Measurements from ENCODE around the gene FKBP10. TPM values are rescaled to one million over a fixed set of nuclear protein-coding genes. Genes with fewer than 3 reads are reported as not detected.

FKBP10 gene
- total RNA-seq, 2 donors from 2014 or later: 0.64 to 0.74 TPM

GRCh38 chr17:41860254-41860931 is 47.6 kb downstream of the FKBP10 start:
- ATAC-seq: no peak
- Mint-ChIP-seq H3K27ac (no peak overlapping the region), H3K4me1 (ENCODE audit: low read depth in 2 of 2) (peaks cover 12 to 13% of the 10 kb centered on the region in 2 donors), H3K36me3 (no peaks in the 10 kb centered on the region), H3K27me3 (no peaks in the 10 kb centered on the region), H3K4me3 (no peak overlapping the region), H3K9me3 (no peaks in the 10 kb centered on the region)
- no peak for DNase-seq (ENCODE audit: low spot score)

GRCh38 chr17:41863074-41863848 is 50.5 kb downstream of the FKBP10 start:
- peaks cover 10 to 16% of the 10 kb centered on the region in 2 donors for H3K4me1 Mint-ChIP-seq (ENCODE audit: low read depth in 2 of 2)
- H3K27me3 Mint-ChIP-seq: no peaks in the 10 kb centered on the region
- ATAC-seq: no peak

GRCh38 chr17:41864498-41864835 is 51.7 kb downstream of the FKBP10 start:
- ATAC-seq: no peak
- Mint-ChIP-seq H3K9me3 (no peaks in the 10 kb centered on the region), H3K27me3 (no peaks in the 10 kb centered on the region), H3K36me3 (peaks cover 10% of the 10 kb centered on the region), H3K4me1 (ENCODE audit: low read depth in 2 of 2) (peaks cover 10 to 16% of the 10 kb centered on the region in 2 donors), H3K27ac (no peak overlapping the region), H3K4me3 (no peak overlapping the region)
- DNase-seq (ENCODE audit: low spot score): peak; percentile 68

More at GRCh38 chr17:41863074-41863848, 50.5 kb downstream of the FKBP10 start:
- H3K9me3 Mint-ChIP-seq: no peaks in the 10 kb centered on the region
- no peak overlapping the region for H3K4me3 Mint-ChIP-seq
- H3K36me3 Mint-ChIP-seq: peaks cover 4% of the 10 kb centered on the region
- DNase-seq (ENCODE audit: low spot score): no peak
- H3K27ac Mint-ChIP-seq: no peak overlapping the region

- DNase-seq (ENCODE audit: low spot score): peak; percentile 89
- Mint-ChIP-seq H3K27ac (peak within 1 kb of the TSS in 1 of 2 donors; percentile 26), H3K36me3 (peaks cover 10% of the 10 kb centered on the region), H3K9me3 (no peaks in the 10 kb centered on the region), H3K4me3 (no peak within 1 kb of the TSS), H3K27me3 (no peaks in the 10 kb centered on the region), H3K4me1 (ENCODE audit: low read depth in 2 of 2) (peaks cover 10 to 16% of the 10 kb centered on the region in 2 donors)
- ATAC-seq: peak; percentile 98
Observed at GRCh38 chr17:41864836-41865595, 52.2 kb downstream of the FKBP10 start, which contains the start of gene KLHL11. Gene KLHL11 (minus strand): TSS chr17:41865423. CDS start chr17:41865370, 53 bp downstream.

- Mint-ChIP-seq H3K27me3 (no peaks in the 10 kb centered on the region), H3K4me1 (ENCODE audit: low read depth in 2 of 2) (peaks cover 9 to 12% of the 10 kb centered on the region in 2 donors)
Observed at GRCh38 chr17:41865596-41865893, 52.7 kb downstream of the FKBP10 start.

GRCh38 chr17:41868568-41868967 is 55.8 kb downstream of the FKBP10 start:
- ATAC-seq (no peak), DNase-seq (ENCODE audit: low spot score) (no peak)
- Mint-ChIP-seq H3K4me1 (ENCODE audit: low read depth in 2 of 2) (peaks cover 3 to 4% of the 10 kb centered on the region in 2 donors), H3K4me3 (no peak overlapping the region), H3K9me3 (no peaks in the 10 kb centered on the region), H3K27me3 (no peaks in the 10 kb centered on the region), H3K36me3 (peaks cover 10% of the 10 kb centered on the region), H3K27ac (peak overlapping the region in 1 of 2 donors; percentile 58)

More at GRCh38 chr17:41865596-41865893, 52.7 kb downstream of the FKBP10 start:
- DNase-seq (ENCODE audit: low spot score) (no peak), ATAC-seq (no peak)
- H3K4me3 Mint-ChIP-seq: no peak overlapping the region
- peak overlapping the region in 1 of 2 donors; percentile 26 for H3K27ac Mint-ChIP-seq
- H3K36me3 Mint-ChIP-seq: peaks cover 10% of the 10 kb centered on the region
- H3K9me3 Mint-ChIP-seq: no peaks in the 10 kb centered on the region

- ATAC-seq (no peak), DNase-seq (ENCODE audit: low spot score) (no peak)
- H3K9me3 Mint-ChIP-seq: no peaks in the 10 kb centered on the region
- H3K27ac Mint-ChIP-seq: peak overlapping the region in 1 of 2 donors; percentile 58
- H3K36me3 Mint-ChIP-seq: peaks cover 10% of the 10 kb centered on the region
- peaks cover 3 to 4% of the 10 kb centered on the region in 2 donors for H3K4me1 Mint-ChIP-seq (ENCODE audit: low read depth in 2 of 2)
- no peaks in the 10 kb centered on the region for H3K27me3 Mint-ChIP-seq
- no peak overlapping the region for H3K4me3 Mint-ChIP-seq
Observed at GRCh38 chr17:41869426-41869825, 56.6 kb downstream of the FKBP10 start.

- no peak overlapping the region for H3K27ac Mint-ChIP-seq
- ATAC-seq (no peak), DNase-seq (ENCODE audit: low spot score) (no peak)
- peaks cover 3 to 4% of the 10 kb centered on the region in 2 donors for H3K4me1 Mint-ChIP-seq (ENCODE audit: low read depth in 2 of 2)
- H3K4me3 Mint-ChIP-seq: no peak overlapping the region
- H3K36me3 Mint-ChIP-seq: peaks cover 10% of the 10 kb centered on the region
- H3K27me3 Mint-ChIP-seq: no peaks in the 10 kb centered on the region
- no peaks in the 10 kb centered on the region for H3K9me3 Mint-ChIP-seq
Observed at GRCh38 chr17:41870097-41870496, 57.3 kb downstream of the FKBP10 start.

- Mint-ChIP-seq H3K27me3 (no peaks in the 10 kb centered on the region), H3K36me3 (peaks cover 10% of the 10 kb centered on the region), H3K27ac (no peak overlapping the region), H3K4me1 (ENCODE audit: low read depth in 2 of 2) (peaks cover under 1% of the 10 kb centered on the region in 2 donors), H3K9me3 (no peaks in the 10 kb centered on the region), H3K4me3 (no peak overlapping the region)
- DNase-seq (ENCODE audit: low spot score): no peak
- ATAC-seq: no peak
Observed at GRCh38 chr17:41870627-41871026, 57.8 kb downstream of the FKBP10 start.

- no peak overlapping the region for H3K27ac Mint-ChIP-seq
- peaks cover 9% of the 10 kb centered on the region for H3K36me3 Mint-ChIP-seq
- H3K4me1 Mint-ChIP-seq (ENCODE audit: low read depth in 2 of 2): no peaks in the 10 kb centered on the region
- no peaks in the 10 kb centered on the region for H3K9me3 Mint-ChIP-seq
- no peak overlapping the region for H3K4me3 Mint-ChIP-seq
- DNase-seq (ENCODE audit: low spot score): no peak
- no peaks in the 10 kb centered on the region for H3K27me3 Mint-ChIP-seq
- ATAC-seq: no peak
Observed at GRCh38 chr17:41871789-41872188, 59.0 kb downstream of the FKBP10 start.

Other genes with a start within 250 kb of the FKBP10 start
- not detected for gene KRT9, start 240.9 kb upstream of the FKBP10 start, total RNA-seq
- not detected for gene KRT14, start 226.1 kb upstream of the FKBP10 start, total RNA-seq
- not detected for gene KRT16, start 200.2 kb upstream of the FKBP10 start, total RNA-seq
- gene KRT17, start 188.4 kb upstream of the FKBP10 start, total RNA-seq: not detected
- gene EIF1, start 124.1 kb upstream of the FKBP10 start, total RNA-seq: 1,000 to 10,000 TPM; 1,047 to 1,473 TPM
- not detected for gene GAST, start 100.7 kb upstream of the FKBP10 start, total RNA-seq
- gene HAP1, start 78.4 kb upstream of the FKBP10 start, total RNA-seq: not detected
- gene JUP, start 26.3 kb upstream of the FKBP10 start, total RNA-seq: 1 to 10 TPM in 1 of 2 donors, under 1 TPM in 1; 0.14 to 1.0 TPM
- gene P3H4, start 1.1 kb upstream of the FKBP10 start, total RNA-seq: 1 to 10 TPM; 1.8 to 5.2 TPM
- 10 to 100 TPM; 18.8 to 49.4 TPM for gene NT5C3B, start 23.2 kb downstream of the FKBP10 start, total RNA-seq
- not detected for gene KLHL10, start 24.8 kb downstream of the FKBP10 start, total RNA-seq
- gene KLHL11, start 52.4 kb downstream of the FKBP10 start, total RNA-seq: 10 to 100 TPM; 14.9 to 15.7 TPM
- gene ACLY, start 105.9 kb downstream of the FKBP10 start, total RNA-seq: 100 to 1,000 TPM; 200 to 243 TPM
- 1 to 10 TPM in 1 of 2 donors, under 1 TPM in 1; 0.12 to 1.0 TPM for gene ODAD4, start 117.6 kb downstream of the FKBP10 start, total RNA-seq
- gene CNP, start 153.8 kb downstream of the FKBP10 start, total RNA-seq: 10 to 100 TPM; 55.6 to 81.9 TPM
- gene DNAJC7, start 204.4 kb downstream of the FKBP10 start, total RNA-seq: 100 to 1,000 TPM; 119 to 137 TPM
- 10 to 100 TPM; 27.8 to 28.7 TPM for gene NKIRAS2, start 207.1 kb downstream of the FKBP10 start, total RNA-seq
- not detected for gene C17orf113, start 237.6 kb downstream of the FKBP10 start, total RNA-seq